HPDE6-E6E7 (cell line): ENCODE data around the gene SCRN1.

Source experiments
- DNase-seq: peaks from one replicate; pipeline ENCODE4 v3.0.0; 2011; ENCODE audit warnings: missing footprints; ENCODE audit errors: extremely low spot score

Gene SCRN1

DNA sequence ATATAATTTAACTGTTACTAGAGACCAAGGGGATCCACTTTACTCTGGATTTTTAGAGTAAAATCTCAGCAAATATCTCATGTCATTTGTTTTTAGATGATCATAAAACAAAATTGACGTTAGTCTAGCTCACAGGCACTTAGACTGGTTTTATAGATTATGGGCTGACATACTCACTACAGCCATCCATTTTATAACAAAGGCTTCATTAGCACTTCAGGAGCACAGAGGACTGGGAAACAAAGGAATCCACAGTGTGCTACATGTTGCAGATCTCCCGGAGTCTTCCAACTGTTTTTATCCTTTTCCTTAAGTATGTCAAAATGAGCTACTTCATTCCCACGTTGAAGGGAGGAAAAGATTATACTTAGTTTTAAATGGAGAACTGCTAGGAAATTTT lies 15.9 kb upstream of the SCRN1 start:
- no peak for DNase-seq

DNA sequence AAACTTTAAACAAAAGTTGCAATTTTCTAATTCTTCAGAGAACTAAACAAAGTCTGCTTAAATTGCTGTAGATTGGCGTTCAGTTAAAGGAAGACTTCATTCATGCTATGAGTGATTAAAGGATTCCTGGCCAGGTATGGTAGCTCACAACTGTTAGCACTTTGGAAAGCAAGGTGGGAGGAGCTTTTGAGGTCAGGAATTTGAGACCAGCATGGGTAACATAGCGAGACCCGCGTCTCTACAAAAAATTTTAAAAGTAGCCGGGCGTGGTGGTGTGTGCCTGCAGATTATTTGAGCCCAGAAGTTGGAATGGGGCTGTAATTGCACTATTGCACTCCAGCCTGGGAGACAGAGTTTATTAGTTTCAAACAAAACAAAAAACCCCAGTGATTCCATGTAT lies 13.5 kb upstream of the SCRN1 start:
- no peak for DNase-seq

DNA sequence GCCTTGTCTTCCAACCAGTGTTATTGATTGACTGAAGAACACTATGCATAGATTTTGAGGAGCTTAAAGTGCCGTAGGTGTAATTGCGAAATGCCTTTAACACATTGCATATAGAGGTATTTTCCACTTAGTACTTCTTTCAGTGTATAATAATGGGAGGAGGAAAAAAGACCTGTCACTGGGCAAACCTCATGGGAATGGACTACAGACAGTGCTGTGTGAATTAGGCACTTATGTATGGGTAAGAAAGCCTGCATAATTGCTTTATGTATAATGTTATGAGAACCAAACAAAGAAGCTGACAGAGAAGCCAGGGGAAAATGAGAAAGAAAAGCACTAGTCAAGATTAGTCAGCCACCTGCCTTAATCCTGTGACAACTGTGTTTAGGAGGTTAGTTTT lies 12.4 kb upstream of the SCRN1 start:
- DNase-seq, result no peak

DNA sequence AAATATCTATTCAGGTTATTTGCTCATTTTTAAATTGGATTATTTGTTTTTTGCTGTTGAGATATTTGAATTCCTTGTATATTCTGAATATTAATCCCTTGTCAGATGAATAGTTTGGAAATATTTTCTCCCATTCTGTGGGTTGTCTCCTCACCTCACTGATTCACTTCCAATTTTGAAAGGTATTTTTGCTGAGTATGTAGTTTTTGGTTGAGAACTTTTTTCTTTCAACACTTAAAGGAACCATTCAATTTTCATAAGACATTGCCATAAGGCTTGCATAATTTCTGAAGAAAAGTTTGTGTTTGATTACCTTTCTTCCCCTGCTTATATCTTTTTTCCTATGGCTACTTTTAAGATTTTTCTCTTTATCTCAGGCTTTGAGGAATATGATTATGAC lies 8.9 kb upstream of the SCRN1 start:
- no peak for DNase-seq

DNA sequence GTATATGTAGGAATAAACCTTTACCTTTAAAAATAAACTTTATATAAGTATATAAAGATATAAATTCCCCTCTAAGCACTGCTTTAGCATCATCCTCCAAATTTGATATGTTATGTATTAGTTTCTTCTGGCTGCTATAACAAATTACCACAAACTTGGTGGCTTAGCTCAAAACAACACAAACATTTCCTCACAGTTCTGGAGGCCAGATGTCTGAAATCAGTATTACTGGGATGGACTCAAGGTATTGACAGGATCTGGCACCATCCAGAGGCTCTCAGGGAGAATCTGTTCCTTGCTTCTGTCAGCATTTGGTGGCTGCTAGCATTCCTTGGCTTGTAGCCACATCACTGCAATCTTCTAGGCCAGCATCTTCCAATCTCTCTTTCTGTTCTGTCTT lies 6.7 kb upstream of the SCRN1 start:
- no peak for DNase-seq

DNA sequence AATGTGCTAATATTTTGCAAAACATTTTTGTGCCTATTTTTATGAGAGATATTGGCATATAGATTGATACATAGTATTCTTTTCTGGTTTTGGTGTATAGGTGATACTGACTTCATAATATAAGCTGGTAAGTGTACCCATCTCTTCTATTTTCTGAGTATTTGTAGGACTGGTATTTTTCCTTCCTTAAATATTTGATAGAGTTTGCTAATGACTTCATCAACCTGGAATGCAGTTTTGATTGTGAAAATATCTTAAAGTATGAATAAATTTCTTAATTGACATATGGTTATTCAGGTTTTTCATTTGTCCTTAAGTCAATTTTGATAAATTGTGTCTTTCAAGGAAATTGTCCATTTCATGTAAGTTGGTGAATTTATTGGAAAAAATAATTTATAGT lies 6.1 kb upstream of the SCRN1 start:
- no peak for DNase-seq

DNA sequence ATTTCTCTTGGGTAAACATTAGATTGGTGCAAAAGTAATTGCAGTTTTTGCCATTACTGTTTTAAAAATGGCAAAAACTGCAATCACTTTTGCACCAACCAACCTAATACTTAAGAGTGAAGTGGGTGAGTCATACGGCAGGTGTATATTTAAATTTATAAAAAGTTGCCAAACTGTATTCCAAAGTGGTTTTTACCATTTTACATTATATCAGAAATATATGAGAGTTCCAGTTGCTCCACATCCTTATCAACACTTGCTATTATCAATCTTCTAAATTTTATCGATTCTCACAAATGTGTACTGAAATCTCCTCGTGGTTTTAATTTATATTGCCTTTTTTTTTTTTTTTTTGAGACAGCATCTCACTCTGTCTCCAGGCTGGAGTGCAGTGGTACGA lies 3.5 kb upstream of the SCRN1 start:
- DNase-seq, result no peak

DNA sequence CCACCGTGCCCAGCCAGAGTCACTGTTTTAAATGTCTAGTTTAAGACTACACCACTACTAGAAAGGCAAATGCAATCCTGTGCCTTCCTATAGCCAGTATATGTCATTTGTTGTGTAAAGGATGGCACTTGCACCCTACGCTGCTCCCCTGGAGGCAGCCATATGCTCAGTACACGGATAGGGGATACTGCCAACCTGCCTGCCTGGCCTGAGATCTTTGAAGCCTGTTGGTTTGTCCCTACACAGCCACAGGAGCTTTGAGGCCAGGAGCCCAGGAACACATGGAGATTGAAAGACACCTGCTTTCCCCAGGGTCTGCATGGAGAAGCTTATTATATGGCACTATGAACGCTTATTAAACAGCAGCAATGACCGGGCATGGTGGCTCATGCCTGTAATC lies 2.3 kb upstream of the SCRN1 start:
- DNase-seq, result no peak

DNA sequence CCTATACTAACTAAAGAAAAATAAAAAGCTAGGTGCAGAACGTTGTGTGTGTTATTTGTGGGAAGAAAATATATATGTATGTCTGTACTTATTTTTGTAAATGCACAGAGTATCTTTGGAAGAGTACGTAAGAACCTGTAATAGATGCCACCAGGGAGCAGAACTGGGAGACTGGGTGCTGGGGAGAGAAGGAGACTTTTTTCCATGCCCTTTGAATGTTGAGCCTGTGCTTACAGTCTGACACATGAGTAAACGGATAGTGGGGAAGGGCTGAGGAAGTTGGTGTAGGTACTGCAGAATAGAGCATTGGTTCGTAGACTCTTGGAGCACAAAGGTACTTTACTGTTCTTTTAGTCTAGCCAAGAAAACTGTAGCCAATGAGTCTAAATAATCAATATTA lies 1.3 kb upstream of the SCRN1 start:
- DNase-seq, result no peak

DNA sequence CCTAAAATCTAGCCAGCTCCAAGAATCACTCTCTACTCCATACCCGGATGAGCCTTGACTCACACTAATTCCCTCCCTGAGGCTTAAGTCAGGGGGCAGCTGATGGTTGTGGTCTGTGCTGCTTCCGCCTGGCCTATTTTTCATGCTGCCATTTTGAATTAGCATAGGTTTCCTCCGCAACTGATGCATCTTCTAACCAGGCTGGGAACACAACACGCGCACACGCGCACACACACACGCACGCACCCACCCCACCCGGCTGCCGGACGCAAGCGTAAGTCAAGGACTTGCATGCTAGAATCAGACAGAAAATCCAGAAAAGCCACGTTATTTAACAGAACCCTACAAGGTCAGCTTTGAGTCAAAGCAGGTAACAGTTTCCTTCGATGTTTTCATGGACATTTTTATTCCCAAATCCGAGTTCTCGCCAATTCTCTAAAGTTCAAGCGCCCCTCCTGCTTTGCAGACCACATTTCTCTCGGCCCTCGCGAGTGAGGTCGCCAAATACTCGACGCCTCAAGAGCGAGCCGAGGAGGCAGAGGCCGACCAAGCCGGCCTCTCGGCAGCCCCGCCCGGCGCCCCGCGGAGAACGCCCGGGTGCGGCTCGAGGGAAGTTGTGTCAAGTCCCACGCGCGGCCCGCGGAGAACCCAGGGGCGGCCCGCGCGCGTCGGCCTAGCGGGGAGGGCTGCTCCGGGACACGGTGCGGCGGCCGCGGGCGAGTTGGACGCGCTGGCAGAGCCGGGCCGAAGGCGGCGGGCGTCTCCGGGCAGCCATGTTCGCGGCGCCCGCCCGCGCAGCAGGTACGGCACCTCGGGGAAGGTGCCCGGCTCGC lies 961 bp downstream of the SCRN1 start:
- DNase-seq, result no peak

DNA sequence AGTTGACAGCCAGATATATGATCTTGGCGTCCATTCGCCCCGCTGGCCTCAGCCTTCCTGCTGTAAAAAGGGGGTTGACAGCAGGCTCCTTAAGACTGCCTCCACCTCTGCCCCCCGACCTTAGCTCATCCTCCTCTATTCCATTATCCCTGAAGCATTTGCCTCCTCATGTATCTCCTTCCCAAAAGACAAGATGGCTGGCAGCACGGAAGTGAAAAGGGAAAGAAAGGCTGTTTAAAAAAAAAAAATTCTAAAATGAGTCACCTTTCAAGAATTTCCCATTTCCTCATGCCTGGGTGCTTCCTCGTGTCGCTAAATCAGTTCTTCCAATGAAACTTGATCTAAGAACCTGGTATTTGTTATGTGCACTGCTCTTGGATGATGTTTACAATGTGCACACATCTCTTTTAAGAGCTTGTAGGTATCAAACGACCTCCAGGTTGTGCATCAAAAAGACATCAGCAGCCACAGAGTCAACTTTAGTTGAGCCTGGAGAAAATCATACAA lies 1.7 kb downstream of the SCRN1 start:
- peak; percentile 62 for DNase-seq

DNA sequence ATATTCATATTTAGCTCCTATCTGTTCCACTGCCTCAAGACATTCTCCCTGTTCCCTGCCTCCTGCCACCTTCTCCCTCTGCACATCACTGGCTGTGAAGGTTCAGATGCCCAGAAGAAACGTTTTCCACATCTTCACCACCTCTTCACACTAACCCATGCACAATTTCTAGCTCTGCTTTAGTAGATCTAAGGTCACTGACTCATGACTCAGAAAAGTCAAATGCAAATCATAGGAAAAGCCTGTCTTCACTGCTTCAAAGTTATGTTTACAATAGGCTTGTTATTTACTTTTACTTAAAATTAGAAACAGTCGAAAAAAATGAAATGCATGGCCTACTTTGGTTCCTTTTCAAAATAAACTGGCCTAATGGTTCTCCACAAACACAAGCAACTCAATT lies 2.5 kb downstream of the SCRN1 start:
- no peak for DNase-seq

DNA sequence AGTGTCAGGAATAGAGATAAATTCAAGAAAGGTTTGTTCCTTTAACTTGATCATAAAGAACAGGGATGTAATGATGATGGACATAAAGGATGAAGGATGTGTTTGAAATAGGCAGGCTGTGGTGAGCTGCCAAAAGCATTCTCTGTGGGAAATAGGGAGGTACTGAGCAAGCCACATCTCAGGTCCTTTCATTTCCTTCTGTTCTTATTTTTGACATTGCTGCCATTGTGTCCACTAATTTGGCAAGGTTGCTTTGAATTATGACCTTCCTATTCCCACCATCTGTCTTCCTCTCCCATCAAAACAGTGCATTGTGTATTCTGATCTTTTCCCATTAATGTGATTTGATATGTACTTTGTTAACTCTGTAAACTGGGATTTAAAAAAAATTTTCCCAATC lies 9.4 kb downstream of the SCRN1 start:
- DNase-seq, result no peak

DNA sequence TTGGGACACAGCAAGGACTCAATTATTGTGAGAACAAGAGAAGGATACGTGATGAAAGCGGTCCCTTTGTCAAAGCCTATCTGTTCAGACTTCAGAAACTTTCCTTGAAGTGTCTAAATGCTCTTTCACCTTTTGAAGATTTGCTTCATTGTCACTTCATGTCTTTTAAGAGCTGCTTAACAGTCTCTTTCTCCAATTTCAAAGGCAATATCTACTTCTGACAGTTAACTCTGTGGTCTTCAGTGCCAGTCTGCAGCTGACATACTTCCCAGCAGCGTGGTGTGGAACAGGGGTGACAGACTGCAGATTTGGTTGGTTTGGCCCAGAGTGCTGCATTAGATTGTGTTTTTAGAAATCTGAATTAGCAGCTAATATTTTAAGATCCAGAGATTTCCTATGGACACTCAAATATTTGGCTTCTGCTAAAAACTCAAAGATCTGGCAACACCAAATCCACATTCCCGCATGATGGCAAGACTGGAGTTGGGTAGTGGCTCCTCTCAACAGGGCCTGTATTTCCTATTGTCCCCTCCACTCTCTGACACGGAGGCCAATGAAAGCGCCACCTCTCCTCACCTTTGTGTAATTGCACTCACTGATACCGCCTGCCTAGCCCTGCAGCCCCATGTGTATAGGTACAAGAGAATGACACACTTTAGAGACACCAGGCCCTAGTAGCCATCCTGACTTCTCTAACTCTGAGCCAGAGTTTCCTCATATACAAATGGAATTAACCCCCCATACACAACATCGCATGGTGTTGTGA lies 11.5 kb downstream of the SCRN1 start:
- no peak for DNase-seq

DNA sequence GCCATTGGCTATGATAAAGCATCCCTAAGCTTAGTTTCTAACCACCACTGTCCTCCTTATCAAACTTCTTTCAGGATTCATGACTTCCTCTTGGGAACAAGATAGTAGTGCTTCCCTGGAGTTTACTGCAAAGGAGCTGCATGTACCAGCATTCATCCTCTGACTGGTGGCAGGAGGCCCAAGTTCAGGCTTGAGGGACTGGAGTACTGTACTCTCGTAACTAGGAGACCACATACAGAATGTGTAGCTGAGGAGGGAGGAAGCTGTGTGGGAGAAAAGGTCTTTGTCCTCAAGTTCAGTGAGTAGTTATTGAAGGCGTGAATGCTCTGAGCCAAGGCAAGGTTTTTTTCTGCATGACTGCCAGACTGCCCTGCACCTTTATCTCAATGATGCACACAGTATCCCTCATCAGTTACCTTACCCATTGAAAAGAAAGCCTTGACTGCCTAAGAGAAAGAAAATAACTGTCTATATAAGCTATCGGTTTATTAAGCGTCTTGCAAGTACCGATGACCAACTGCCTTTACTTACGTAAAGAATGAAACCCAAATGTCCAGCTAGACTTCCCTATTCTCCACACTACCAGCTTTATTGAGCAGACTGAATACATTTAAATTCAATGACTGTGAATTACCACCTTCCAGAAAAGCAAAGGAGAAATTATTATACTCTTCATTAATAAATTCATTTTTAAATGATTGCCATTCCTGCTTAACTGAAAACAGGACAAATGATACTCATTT lies 12.8 kb downstream of the SCRN1 start:
- no peak for DNase-seq

DNA sequence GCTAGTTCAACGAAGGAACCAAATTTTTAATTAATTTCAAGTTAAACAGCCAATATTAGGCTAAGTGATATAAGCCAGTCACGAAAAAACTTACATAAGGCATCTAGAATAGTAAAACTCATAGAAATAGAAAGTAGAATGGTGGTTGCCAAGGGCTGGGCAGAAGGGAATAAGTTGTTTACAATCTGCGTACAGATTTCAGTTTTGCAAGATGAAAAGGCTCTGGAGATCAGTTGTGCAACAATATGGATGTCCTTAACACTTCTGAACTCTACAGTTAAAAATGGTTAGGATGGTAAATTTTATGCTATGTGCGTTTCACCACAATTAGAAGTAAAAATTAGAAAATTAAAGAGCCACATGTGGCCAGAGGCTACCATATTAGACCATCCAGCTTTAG lies 13.3 kb downstream of the SCRN1 start:
- no peak for DNase-seq

DNA sequence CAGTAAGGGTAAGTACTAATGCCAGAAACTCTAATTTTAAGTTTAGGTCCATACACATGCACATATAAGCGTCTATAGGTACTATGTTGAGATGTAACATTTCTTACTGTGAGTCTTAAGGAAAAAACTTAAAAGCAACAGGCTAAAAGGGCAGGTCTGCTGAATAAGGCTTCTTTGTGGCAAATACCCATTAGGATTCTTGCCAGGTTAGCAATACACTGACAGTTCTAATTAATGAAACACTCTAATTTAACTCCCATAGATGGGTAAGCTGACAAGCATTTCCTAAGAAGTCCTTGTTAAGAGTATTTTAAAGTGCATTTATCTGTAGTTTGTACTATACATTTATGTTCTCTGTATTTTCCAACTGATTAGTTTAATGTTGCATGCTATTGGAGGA lies 14.0 kb downstream of the SCRN1 start:
- no peak for DNase-seq

DNA sequence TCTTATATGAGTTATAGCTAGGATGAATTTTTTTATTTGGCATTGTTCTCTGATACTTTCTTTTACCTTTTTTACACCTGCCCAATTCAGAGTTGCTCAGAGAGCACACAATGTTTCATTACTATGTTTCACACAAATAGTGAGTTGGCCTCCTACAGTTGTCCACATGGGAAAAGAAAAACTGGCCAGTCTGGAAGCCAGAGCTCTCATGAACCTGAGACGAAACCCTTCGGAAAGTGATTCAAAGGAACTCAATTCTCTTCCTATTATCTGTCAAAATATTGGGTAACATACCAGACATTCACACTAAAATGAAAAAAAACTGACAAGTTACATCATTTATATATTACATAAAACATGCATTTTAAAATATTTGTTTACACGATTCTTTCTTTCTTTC lies 15.3 kb downstream of the SCRN1 start:
- DNase-seq, result no peak

DNA sequence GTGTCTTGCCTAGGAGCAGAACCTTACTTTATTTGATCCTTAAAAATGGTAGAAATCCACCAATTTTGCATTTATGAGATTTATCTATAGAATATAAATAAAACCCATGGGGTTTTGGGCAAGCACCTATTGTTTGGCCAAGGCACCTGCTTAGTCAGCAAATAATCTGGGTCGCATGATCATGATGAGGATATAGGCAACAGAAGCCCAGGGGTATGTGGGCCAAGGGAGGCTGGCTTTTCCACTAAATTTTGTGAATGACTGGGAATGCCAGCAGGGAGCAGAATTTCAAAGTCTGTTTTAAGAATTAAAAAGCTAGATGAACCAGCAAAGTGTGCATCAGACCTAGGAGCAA lies 17.3 kb downstream of the SCRN1 start:
- DNase-seq, result no peak

DNA sequence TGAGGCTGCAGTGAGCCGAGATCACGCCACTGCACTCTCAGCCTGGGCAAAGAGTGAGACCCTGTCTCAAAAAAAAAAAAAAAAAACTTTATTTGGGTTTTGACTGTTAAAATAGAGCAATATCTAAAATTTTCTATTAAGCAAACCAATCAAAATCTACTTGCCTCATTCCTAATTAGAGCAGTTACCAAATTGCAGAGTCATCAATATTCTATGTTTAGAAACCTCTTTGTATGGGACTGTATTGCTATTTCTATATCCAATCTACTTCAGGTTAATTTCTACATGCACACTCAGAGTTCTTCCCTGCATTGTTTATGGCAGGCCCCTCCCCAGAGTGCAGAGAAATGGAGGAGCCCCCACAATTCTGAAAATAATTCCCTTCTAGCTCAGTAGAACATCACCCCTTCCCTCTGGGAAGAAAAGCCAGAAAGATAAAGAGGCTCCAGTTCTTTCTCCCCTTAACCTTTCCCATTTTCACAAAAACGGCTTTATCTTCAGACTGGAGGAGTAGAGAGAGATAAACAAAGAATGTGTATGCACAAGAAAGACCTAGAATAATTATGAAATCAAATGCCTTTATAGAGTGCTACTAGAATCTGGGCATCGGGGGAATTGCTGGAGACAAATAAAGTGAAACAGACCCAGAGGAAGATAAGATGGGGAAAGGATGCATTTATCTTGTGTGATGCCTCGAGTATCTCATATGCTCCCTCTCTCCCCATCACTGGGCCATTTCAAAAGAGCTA lies 17.9 kb downstream of the SCRN1 start:
- no peak for DNase-seq

DNA sequence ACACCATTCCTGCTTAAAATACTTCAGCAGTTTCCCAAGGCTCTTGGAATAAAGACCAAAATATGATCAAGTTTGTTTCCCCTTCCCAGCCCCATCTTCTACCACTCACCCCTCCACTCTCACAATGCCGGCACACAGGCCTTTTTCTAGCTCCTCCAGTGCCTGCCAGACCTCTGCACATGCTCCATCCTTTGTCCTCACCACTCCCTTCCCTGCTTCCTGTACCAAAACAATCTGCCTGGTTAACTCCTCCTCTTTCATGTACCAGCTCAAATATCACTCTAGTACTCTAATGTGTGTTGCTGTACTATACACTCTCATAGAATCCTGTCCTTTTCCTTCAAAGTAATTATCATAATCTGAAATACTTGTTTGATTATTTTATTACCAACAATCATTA lies 19.4 kb downstream of the SCRN1 start:
- DNase-seq, result no peak

DNA sequence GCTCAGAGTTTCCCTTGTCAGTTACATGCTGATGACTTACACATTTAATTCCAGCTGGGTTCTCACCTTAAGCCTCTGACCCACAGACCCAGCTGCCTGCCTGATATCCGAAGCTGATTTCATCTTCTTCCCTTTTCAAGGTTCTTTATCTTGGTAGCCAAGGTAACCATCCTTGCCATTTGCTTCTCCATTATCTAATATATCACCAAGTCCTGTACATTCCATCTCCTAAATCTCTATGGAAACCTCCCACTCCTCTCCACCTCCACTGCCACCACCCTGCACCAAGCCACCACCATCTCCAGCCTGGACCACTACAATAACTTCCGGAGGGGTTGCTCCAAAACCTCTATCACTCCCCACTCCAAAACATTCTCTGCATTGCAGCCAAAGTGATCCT lies 19.9 kb downstream of the SCRN1 start:
- DNase-seq, result no peak
